T1000 (cell line): Measurements from ENCODE around the gene C11orf21.

ENCODE experiments used
- DNase-seq: peaks from one replicate; lab custom pipeline; 2025; ENCODE audit warnings: mixed read lengths; lab: John Stamatoyannopoulos, UW

The C11orf21 gene

DNA sequence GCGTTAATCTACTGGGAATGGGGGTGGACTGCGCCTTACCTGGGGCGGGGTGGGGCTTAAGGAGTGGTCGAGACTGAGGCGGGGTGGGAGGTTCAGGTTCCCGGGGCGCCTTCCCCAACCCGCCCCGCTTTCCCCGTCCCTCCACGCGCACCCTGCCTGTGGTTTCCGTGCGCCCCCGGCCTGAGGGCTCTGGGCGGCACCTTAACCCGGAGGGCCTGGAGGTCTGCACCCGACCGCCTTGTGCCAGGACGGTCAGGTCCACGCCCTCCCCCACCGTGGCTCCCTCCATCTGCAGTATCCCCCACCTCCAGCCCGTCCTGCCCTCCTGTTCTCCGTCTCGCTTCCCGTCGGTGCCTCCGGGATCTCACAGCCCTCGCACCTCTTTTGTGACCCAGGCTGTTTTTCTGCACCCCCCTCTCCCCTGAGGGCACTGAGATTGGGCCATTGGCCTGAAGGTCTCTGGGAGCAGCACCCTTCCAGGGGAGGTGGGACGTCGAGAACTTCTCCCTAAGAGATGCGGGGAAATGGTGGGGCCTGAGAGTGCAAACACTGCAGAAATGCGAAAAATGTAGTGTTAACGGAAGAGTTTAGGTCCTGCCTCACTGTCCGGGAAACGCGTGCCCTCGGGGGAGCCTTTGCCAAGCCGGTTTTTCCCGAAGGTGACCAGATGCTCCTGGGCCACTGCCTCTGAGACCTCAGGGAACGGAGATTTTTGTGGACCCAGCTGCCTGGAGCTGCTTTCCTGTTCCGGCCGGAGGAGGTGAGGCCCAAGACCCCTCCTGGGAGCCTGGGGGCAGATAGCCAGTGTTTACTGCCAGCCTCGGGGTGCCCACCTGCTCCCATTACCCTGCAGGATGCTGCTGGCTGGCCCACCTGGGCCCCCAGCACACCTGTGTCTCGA, 30.1 kb downstream of the C11orf21 start:
- no peak for DNase-seq

- DNase-seq: no peak
Observed at GRCh38 chr11:2271077-2271326, 30.7 kb downstream of the C11orf21 start.

- DNase-seq: no peak
Observed at GRCh38 chr11:2270322-2271076, 31.2 kb downstream of the C11orf21 start, which contains the start of gene ASCL2. TSS of gene ASCL2 (minus strand) at chr11:2270588. CDS start at chr11:2270332, 256 bp downstream.

DNA sequence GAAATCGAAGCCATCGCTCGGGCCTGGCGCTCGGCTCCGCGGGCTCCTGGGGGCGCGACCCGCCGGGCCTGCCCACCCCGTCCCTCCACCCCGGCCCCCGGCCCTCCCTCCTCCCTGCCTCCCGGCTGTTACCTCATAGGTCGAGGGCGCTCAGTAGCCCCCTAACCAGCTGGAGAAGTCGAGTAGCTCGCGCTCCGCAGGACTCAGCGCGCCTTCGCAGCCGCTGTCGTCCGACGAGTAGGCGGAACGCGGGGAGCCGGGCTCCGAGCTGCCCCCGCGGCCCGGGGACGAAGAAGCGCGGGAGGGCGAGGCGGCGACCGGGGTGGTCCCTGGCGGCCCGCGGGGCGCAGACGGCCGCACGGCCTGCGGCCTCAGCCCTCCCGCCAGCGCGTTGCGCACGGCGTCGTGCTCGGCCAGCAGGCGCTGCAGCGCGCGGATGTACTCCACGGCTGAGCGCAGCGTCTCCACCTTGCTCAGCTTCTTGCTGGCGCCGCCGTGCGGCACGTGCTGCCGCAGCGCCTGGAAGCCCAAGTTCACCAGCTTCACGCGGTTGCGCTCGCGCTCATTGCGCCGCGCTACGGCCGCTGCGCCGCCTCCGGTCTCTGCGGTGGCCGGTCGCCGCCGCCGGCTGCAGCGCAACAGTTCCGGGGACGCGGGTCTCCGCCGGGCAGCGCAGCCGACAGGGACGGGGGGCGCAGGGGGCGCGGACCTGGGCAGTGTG, 32.0 kb downstream of the C11orf21 start:
- no peak for DNase-seq

- DNase-seq: no peak
Observed at GRCh38 chr11:2268729-2269600, 32.8 kb downstream of the C11orf21 start.

DNA sequence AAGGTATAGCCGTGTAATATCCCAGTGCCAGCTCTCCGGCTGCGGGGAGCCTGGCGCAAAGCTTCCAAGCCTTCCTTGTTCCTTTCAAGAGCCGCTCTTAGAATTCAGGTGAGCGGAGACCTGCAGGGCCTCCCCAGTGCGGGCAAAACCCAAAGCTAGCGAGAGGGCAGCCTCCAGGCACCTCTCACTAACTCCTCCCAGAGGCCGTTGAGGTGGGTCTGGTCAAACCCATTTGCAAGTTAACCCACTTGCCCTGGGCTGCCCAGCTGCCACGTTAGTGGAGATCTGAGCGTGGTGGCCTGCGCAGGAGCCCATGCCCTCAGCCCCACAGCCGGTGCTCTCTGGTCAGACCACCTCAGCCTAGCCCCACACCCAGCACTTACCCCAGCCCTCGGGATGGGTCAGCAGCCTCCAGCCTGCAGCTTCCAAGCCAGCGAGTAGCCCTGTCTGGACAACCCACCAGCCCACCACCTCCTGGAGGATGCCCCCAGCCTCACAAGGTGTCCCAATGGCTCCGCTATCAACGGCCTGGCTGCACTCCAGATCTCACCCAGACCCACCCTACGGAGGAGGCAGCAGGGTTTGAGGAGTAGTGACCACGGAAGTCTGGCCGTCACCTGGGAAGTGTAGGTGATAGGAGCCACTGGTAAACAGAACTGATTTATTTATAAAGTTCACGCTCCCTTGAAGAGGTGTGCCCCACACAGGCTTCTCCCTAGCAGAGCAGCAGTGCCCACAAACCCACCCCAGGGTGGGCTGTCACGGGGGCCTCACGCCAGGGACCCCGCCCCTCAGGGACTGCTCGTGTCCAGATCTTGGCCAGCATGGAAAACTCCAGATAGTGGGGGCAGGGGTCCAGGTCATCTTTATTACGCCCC, 33.6 kb downstream of the C11orf21 start:
- no peak for DNase-seq

GRCh38 chr11:2267306-2267850, 34.3 kb downstream of the C11orf21 start:
- DNase-seq: no peak

GRCh38 chr11:2266586-2267305, 35.0 kb downstream of the C11orf21 start:
- DNase-seq: no peak

DNA sequence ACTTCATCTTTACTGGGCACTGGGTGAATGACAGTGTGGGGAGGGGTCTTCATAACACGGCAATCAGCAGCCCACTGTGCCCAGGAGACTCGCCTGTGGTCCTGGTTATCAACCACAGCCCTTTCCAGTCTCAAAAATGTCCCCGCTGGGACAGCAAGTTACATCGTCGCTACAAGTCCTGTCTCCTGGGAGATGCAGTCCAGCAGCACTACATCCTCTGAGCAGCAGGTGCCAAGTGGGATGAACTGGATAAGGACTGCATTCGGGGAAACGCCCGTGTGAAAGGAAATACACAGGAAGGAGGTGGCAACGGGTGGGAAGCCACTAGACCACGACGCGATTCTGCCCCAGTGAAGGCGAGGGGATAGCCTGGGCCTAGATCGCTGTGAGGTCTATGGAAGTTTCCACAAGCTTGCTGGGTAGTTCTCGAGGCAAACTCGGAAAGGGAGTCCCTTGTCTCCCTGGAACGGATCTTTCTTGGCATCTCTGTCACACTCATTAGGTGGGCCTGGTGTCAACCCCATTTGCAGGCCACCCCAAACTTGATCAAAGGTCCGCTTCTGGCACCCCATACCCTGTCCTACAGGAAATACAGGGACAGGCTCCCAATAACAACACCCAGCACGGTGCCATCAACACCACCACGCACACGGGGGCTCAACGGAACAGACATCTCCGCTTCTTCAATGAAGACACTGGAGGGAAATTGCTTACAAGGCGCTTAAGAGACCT, 35.7 kb downstream of the C11orf21 start:
- no peak for DNase-seq

DNA sequence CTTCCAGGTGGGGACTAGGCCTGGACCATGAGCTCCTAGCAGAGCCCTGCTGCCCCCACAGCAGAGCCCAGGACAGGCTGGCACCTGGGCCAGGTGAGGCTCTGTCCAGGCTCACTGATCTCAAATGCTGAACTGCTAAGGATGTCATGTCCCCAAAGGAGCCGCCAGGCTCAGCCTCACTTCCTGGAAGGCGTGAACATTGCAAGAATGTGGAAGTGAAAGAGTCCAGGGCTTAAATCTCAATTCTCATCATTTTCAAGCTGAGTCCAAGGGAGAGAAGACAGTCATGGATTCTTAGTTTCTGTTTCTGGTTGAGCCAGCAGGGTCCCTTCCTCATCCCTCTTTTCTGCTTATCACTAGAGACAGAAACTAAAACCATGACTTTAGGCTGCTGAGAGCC, 36.3 kb downstream of the C11orf21 start:
- DNase-seq: no peak

- DNase-seq: no peak
Observed at GRCh38 chr11:2264366-2265053, 37.2 kb downstream of the C11orf21 start.

DNA sequence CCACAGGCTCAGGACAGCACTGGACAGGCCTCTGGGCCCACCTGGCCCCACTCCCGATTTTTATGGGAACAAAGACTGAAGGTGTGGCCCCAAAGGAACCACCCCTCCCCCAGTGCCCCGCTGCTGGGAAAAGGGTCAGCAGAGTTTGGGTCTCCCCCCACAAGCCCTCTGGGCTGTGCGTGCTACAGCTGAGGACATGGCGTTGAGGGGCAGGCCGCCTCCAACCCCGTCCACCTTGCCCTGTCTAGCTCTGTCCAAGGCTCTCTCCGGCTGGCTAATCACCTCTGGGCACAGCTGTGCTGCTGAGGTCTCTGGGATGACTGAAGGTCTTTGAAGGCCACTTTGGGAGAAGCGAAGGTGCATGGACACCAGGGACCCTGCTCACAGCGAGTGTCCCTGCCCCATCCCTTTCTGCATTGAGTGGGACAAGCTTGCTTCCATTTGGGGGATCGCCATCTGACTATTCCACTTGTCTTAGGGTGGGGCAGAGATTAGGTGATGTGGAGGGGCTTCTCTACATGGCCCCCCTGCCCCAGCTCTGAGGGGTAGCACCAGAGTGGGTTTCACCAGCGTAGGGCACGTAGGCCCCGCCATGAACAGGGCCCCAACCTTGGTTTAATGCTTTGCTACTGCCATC, 37.9 kb downstream of the C11orf21 start:
- DNase-seq: no peak

DNA sequence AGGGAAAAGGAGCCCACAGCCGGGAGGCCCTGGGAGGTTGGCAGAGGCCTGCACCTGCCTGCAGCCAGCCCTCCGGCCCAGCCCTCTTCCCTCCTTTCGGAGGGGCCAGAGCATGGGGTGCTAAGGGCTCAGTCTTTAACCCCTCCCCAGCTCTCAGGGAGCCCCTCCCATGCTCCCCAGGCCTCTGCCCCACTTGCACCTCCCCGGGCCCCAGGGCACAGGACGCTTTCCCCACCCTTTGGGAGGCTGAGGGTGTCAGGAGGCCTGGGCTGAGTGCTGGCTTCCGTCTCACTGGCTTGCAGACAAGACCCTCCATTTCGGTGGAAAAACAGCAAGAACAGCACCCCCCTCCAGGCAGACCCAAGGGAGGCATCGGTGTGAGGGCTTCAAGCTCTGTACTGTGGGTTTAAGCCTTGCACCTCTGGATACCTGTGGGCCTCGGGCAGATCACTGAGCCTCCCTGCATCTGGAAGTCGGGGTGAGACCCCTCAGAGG, 38.6 kb downstream of the C11orf21 start:
- DNase-seq: no peak

DNA sequence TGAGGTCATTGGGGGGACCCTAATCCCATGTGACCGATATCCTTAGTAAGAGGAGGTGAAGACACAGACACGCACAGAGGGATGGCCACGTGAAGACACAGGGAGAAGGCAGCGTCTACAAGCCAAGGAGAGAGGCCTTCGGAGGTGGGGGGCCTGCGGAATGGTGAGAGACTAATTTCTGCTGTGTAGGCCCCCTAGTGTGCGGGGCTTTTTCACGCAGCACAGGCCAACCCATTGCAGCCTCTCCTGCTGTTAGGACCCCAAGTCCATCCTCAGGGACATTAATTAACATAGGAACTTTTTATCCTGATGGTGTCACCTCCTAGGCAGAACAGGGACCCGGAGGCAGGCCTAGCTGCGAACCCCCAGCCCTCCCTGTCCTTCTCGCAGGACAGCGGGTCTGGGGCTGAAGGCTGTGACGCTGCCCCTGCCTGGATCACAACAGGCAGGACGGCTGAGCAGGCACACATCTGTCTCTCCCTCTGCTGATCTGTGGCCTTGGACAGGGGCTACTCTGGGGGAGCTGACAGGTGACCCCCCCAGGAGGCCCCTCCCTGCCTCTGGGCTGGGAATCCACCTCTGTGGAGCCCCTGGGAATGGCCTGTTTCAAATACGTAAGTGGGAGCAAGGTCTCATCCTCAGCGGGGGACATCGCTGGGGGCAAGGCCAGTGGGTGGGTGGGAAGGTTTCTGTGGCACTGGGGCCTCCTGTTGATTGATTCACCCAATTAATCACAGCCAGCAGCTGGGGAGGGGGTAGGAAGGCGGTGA, 39.2 kb downstream of the C11orf21 start:
- DNase-seq: no peak

DNA sequence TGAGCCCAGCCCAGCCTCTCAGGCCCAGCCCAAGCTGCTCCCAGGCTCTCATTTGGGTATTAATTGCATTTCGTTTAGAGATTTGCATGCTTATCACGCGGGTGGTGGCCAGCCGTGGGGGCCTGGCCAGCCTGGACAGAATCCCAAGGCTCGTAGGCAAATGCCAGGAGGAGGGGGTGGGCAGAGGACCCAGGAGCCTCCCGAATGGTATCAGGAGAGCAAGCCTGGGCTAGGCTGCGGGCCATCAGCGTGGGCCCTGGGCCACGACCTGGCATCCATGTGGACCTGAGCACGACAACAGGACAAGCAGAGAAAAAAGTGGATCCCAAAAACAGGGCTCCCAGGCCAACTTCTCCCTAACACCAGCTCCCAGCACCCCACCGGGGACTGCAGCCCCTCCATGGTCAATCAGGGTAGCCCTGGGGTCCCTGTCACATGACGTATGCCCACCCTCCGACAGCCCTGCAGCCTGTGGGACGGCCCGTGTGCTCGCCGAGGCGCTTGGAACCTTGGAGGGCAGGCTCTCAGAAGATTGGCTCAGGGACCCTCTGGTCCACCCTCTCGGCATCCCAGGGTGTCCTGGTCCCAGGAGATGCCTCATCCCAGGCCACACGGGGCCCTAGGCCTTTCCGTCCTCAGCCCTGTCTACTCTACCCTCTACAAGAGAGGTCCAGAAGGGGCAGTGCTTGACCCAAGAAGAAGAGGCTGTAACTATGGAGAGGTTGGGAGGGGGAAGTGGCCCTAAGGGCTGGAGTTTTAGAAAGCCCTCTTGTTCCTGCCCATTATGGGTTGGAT, 40.1 kb downstream of the C11orf21 start:
- DNase-seq: no peak
